ENCODE data around the gene ATG9B. TPM values are rescaled to one million over a fixed set of nuclear protein-coding genes. Genes with fewer than 3 reads are reported as not detected.

The ATG9B gene
- total RNA-seq, 4 donors from 2014 or later = 0.55 to 1.5 (median 0.76) TPM; not detected in 1

DNA sequence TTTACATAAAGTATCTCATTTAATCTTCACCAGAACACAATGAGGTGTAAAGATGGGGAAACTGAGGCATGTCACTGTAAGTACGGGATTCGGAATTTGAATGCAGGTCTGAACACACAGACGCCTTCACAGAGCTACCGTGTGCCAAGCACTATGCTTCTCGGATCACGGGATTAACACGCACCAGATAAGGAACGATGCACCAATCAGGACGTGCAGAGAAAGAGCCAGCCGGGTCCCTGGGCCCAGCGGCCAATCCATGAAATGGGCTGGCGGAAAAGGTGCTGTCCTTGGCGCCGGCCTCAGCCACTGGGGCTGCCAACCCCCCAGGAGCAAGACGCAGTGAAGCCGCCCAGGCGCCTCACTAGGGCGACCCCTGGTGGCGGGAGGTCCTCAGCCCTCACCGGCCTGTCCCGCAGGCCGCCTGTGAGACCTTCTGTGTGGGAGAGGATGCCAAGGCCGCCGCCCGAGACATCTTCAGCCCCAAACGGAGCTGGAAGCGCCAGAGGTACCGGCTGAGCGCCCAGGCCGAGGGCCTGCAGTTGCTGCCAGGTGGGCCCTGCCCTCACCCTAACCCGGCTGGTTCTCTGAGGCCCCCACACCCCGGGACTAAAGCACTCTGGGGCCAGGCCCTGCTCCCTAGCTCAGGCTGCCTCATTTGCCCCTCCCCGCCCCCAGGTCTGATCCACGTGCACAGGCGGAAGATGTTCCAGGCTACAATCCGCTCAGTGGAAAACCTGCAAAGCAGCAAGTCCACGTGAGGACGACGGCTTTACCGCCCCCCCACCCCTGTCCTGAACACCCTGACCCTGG is 15.6 kb downstream of the ATG9B start:
- Histone ChIP-seq H3K4me3 (peak overlapping the region in 1 of 2 donors; percentile 11), H3K4me1 (peaks cover 0 to 9% of the 10 kb centered on the region in 2 donors), H3K36me3 (no peaks in the 10 kb centered on the region), H3K9me3 (no peaks in the 10 kb centered on the region), H3K27me3 (peaks cover 0 to under 1% of the 10 kb centered on the region in 2 donors), H3K27ac (no peak overlapping the region)
- intact Hi-C loops (cut with DNase I; ENCODE audit: low total_unique reads) = no loop called here
- TF ChIP-seq, protein P1, sequence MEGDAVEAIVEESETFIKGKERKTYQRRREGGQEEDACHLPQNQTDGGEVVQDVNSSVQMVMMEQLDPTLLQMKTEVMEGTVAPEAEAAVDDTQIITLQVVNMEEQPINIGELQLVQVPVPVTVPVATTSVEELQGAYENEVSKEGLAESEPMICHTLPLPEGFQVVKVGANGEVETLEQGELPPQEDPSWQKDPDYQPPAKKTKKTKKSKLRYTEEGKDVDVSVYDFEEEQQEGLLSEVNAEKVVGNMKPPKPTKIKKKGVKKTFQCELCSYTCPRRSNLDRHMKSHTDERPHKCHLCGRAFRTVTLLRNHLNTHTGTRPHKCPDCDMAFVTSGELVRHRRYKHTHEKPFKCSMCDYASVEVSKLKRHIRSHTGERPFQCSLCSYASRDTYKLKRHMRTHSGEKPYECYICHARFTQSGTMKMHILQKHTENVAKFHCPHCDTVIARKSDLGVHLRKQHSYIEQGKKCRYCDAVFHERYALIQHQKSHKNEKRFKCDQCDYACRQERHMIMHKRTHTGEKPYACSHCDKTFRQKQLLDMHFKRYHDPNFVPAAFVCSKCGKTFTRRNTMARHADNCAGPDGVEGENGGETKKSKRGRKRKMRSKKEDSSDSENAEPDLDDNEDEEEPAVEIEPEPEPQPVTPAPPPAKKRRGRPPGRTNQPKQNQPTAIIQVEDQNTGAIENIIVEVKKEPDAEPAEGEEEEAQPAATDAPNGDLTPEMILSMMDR (IDR thresholded peaks at IDR 0.05) = peak; percentile 64 to 74 (median 68)
- TF ChIP-seq POLR2A (IDR thresholded peaks at IDR 0.05) = no peak
- DNase-seq = peak; percentile 54 to 76

DNA sequence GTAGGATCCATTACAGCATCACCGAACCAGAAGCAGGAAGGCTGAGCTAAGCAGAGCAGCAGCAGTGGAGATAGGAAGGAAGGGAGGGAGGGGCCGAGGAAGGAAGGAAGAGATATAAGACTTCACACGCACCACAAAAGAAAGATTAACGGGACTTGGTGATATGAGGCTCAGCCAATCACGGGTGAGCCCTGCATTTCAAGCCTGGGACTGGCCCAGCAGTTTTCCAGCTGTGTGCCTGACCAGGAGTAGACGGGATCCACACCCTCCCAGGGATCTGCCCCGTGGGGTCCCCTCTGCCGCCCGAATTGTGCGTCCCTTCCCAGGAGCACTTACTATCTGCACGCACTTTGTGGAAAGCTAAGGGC is 16.2 kb downstream of the ATG9B start:
- Histone ChIP-seq H3K9me3 (no peaks in the 10 kb centered on the region), H3K4me1 (peaks cover 0 to 6% of the 10 kb centered on the region in 2 donors), H3K4me3 (peak overlapping the region in 1 of 2 donors; percentile 11), H3K27ac (no peak overlapping the region), H3K27me3 (no peaks in the 10 kb centered on the region), H3K36me3 (no peaks in the 10 kb centered on the region)
- intact Hi-C loops (cut with DNase I; ENCODE audit: low total_unique reads) = no loop called here
- TF ChIP-seq, protein P1 (IDR thresholded peaks at IDR 0.05) = no peak
- TF ChIP-seq POLR2A (IDR thresholded peaks at IDR 0.05) = no peak
- DNase-seq = no peak

DNA sequence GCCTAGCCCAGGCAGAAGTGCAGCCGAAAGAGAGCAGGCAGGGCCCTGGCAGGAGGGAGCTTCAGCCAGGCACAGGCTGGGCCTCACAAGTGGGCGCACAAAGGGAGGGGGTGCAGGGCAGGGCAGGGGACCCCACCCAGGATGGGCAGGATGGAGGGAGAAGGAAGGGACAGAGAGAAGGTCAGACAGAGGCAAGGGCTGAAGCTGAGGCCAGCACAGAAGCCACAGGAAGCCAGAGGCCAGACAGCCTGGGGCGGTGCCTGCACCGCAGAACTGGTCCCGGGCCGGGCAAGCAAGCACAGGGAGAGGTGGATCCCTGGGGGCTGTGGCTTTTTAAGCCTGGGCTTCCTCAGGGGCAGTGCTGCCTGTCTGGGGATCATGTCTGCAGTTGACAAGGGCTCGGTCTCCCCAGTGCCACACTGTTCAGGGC is 16.8 kb downstream of the ATG9B start:
- no peak for TF ChIP-seq POLR2A (IDR thresholded peaks at IDR 0.05)
- TF ChIP-seq, protein P1 (IDR thresholded peaks at IDR 0.05) = no peak
- DNase-seq = no peak
- H3K27ac ChIP-seq = no peak overlapping the region

DNA sequence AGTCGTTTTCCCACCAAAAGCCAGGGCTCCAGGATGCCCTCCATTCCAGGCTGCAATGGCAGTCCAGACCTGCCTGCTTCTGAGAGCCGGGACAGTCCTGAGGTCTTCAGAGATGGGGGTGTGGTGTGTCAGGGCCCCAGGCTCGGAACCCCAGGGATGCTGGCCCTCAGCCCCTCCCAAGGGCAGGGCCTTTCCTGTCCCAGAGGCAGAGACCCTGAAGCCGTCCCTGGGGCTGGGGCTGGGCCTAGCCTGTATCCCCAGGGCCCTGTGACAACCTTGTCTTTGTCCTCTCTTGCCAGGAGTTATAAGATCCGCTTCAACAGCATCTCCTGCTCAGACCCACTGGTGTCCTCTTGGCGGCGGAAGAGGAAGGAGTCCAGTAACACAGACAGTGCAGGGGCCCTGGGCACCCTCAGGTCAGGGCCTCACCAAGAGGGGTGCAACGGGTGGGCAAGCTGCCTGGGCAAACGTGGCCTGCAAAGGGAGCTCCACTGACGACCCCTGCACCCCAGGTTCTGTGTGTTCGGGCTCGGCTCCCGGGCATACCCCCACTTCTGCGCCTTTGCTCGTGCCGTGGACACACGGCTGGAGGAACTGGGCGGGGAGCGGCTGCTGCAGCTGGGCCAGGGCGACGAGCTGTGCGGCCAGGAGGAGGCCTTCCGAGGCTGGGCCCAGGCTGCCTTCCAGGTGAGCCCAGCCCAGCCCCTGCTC is 17.5 kb downstream of the ATG9B start:
- Histone ChIP-seq H3K27me3 (no peaks in the 10 kb centered on the region), H3K4me1 (peaks cover 0 to 6% of the 10 kb centered on the region in 2 donors), H3K27ac (no peak overlapping the region), H3K36me3 (no peaks in the 10 kb centered on the region), H3K4me3 (no peak overlapping the region), H3K9me3 (no peaks in the 10 kb centered on the region)
- TF ChIP-seq POLR2A (IDR thresholded peaks at IDR 0.05) = no peak
- TF ChIP-seq, protein P1 (IDR thresholded peaks at IDR 0.05) = no peak
- intact Hi-C loops (cut with DNase I; ENCODE audit: low total_unique reads) = no loop called here
- DNase-seq = no peak

More for the DNA sequence above, 16.8 kb downstream of the ATG9B start:
- no peaks in the 10 kb centered on the region for H3K27me3 ChIP-seq
- H3K9me3 ChIP-seq = no peaks in the 10 kb centered on the region
- intact Hi-C loops (cut with DNase I; ENCODE audit: low total_unique reads) = no loop called here
- no peaks in the 10 kb centered on the region for H3K36me3 ChIP-seq
- H3K4me3 ChIP-seq = no peak overlapping the region
- H3K4me1 ChIP-seq = peaks cover 0 to 6% of the 10 kb centered on the region in 2 donors

DNA sequence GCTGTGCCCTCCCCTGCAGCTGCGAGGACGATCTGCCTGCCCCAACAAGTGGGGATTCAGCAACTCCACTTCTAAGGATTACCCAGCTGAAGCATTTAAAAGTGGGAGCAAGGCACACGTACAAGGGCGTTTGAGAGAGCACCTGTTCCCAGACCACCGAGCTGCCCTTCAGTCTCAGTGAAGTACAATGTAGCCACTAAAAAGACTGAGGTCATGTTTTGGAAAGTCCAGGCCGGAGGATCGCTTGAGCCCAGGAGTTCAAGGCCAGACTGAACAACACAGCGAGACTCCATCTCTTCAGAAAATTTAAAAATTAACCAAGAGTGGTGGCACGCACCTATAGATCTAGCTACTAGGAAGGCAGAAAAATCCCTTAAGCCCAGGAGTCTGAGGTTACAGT is 18.7 kb downstream of the ATG9B start:
- H3K36me3 ChIP-seq = no peaks in the 10 kb centered on the region
- intact Hi-C loops (cut with DNase I; ENCODE audit: low total_unique reads) = no loop called here
- no peaks in the 10 kb centered on the region for H3K9me3 ChIP-seq

More for the DNA sequence above, 18.7 kb downstream of the ATG9B start:
- H3K4me3 ChIP-seq = no peak overlapping the region
- TF ChIP-seq POLR2A (IDR thresholded peaks at IDR 0.05) = no peak
- TF ChIP-seq, protein P1 (IDR thresholded peaks at IDR 0.05) = no peak
- peaks cover 0 to 6% of the 10 kb centered on the region in 2 donors for H3K4me1 ChIP-seq
- no peak overlapping the region for H3K27ac ChIP-seq
- no peaks in the 10 kb centered on the region for H3K27me3 ChIP-seq
- DNase-seq = no peak

Measured in uterus (tissue), 4 donors.